ENCODE results near the gene FAM171A1. TPM values are rescaled to one million over a fixed set of nuclear protein-coding genes. Genes with fewer than 3 reads are reported as not detected.

Gene FAM171A1
- polyA plus RNA-seq, 1 donor (not counting 4 experiments of a cell fraction or from before 2014, with no cell fraction given) = 8.8 TPM

DNA sequence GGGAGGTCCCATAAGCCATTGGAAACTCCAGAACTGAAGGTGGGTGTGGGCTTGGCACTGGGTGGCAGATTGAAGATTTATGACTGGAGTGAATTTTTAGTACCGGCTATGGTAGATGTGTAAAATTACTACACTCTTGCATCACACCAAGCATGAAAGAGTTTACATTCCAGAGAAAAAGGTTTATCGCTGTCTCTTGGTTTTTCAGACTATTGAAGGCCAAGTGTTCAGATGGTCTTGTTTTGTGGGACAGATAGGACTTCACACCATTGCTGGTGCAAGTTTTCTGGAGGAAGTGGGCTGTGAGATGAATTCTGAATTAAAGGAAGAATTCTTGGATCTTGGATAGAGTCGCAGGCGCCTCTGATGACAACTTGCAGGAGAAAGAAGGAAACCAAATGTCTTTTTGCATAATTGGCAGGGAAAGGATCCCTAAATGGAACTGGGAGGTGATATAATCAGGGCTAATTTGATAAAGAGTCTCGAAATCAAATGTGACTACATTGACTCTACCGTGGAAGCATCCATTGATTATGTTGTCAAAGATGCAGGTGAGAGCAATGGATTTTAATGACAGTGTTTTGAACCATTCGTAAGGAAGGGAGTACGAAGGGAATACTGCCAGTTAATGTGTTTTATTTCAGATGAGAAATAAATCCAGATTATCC, 188.4 kb downstream of the FAM171A1 start:
- Histone ChIP-seq H3K27ac (ENCODE audit: control insufficient read depth, insufficient read depth, low read length) (no peak overlapping the region), H3K4me2 (ENCODE audit: control insufficient read depth, extremely low read depth, insufficient read depth, low read depth, low read length) (peak overlapping the region; percentile 28), H3K36me3 (ENCODE audit: control insufficient read depth in 2 of 2, extremely low read depth in 1 of 2, insufficient read depth in 2 of 2, low read length in 2 of 2) (no peaks in the 10 kb centered on the region), H3K79me2 (ENCODE audit: control insufficient read depth, insufficient read depth, low read length) (no peaks in the 10 kb centered on the region), H4K20me1 (ENCODE audit: control insufficient read depth, extremely low read depth, insufficient read depth, low read length) (no peaks in the 10 kb centered on the region), H3K4me1 (ENCODE audit: control insufficient read depth, extremely low read depth, insufficient read depth, low read length) (peaks cover 12% of the 10 kb centered on the region), H3K9me1 (ENCODE audit: control insufficient read depth, extremely low read depth, insufficient read depth, low read length) (no peaks in the 10 kb centered on the region), H3K4me3 (ENCODE audit: control insufficient read depth in 2 of 3, extremely low read depth in 1 of 3, insufficient read depth in 2 of 3, low read depth in 1 of 3, low read length in 3 of 3) (peak overlapping the region in 1 of 3 experiments; percentile 9), H3K27me3 (ENCODE audit: control insufficient read depth, extremely low read depth, insufficient read depth, low read length) (no peaks in the 10 kb centered on the region), H3K9me3 (ENCODE audit: control insufficient read depth, low read depth, low read length) (no peaks in the 10 kb centered on the region), H3K9ac (ENCODE audit: control insufficient read depth, extremely low read depth, insufficient read depth, low read length) (no peak overlapping the region), H2AFZ (ENCODE audit: control insufficient read depth, low read length) (no peak overlapping the region)
- FAIRE-seq (no peak), DNase-seq (ENCODE audit: low read depth, low spot score) (no peak)
- no peak for TF ChIP-seq CTCF (optimal IDR thresholded peaks at IDR 0.05 in 1 of 3, IDR thresholded peaks at IDR 0.05 in 1 of 3, conservative IDR thresholded peaks at IDR 0.05 in 1 of 3; ENCODE audit: extremely low read depth in 1 of 3, insufficient read depth in 2 of 3, low read length in 3 of 3)
- dilution Hi-C loops (cut with MboI; ENCODE audit: extremely low pct_ligation_motif_present, low sequenced_read_pairs) = no loop called here

- dilution Hi-C loops (cut with MboI; ENCODE audit: extremely low pct_ligation_motif_present, low sequenced_read_pairs) = no loop called here
- no peaks in the 10 kb centered on the region for H3K9me1 ChIP-seq (ENCODE audit: control insufficient read depth, extremely low read depth, insufficient read depth, low read length)
- H3K4me2 ChIP-seq (ENCODE audit: control insufficient read depth, extremely low read depth, insufficient read depth, low read depth, low read length) = no peak overlapping the region
- no peak overlapping the region for H3K4me3 ChIP-seq (ENCODE audit: control insufficient read depth in 2 of 3, extremely low read depth in 1 of 3, insufficient read depth in 2 of 3, low read depth in 1 of 3, low read length in 3 of 3)
- H3K27me3 ChIP-seq (ENCODE audit: control insufficient read depth, extremely low read depth, insufficient read depth, low read length) = no peaks in the 10 kb centered on the region
- no peaks in the 10 kb centered on the region for H3K36me3 ChIP-seq (ENCODE audit: control insufficient read depth in 2 of 2, extremely low read depth in 1 of 2, insufficient read depth in 2 of 2, low read length in 2 of 2)
- FAIRE-seq (peak; percentile 51), DNase-seq (ENCODE audit: low read depth, low spot score) (peak; percentile 71)
- no peaks in the 10 kb centered on the region for H3K79me2 ChIP-seq (ENCODE audit: control insufficient read depth, insufficient read depth, low read length)
- no peaks in the 10 kb centered on the region for H4K20me1 ChIP-seq (ENCODE audit: control insufficient read depth, extremely low read depth, insufficient read depth, low read length)
- H3K9me3 ChIP-seq (ENCODE audit: control insufficient read depth, low read depth, low read length) = no peaks in the 10 kb centered on the region
- H3K27ac ChIP-seq (ENCODE audit: control insufficient read depth, insufficient read depth, low read length) = no peak overlapping the region
- TF ChIP-seq CTCF (optimal IDR thresholded peaks at IDR 0.05 in 1 of 3, IDR thresholded peaks at IDR 0.05 in 1 of 3, conservative IDR thresholded peaks at IDR 0.05 in 1 of 3; ENCODE audit: extremely low read depth in 1 of 3, insufficient read depth in 2 of 3, low read length in 3 of 3) = no peak
- no peak for TF ChIP-seq EZH2 (IDR thresholded peaks at IDR 0.05; ENCODE audit: low read length)
- no peak overlapping the region for H3K9ac ChIP-seq (ENCODE audit: control insufficient read depth, extremely low read depth, insufficient read depth, low read length)
- H3K4me1 ChIP-seq (ENCODE audit: control insufficient read depth, extremely low read depth, insufficient read depth, low read length) = peaks cover 12% of the 10 kb centered on the region
- H2AFZ ChIP-seq (ENCODE audit: control insufficient read depth, low read length) = no peak overlapping the region
Observed at GRCh38 chr10:15181576-15182156, 189.4 kb downstream of the FAM171A1 start.
